Loucy (cell line): ENCODE results near the gene TEN1.

ENCODE experiments used
- CTCF ChIP-seq: fragments of 200-600 bp; sonication (generic); conservative IDR thresholded peaks from 2 replicates; pipeline ENCODE4 v1.5.1; 2014; ENCODE audit warnings: mild to moderate bottlenecking, antibody characterized with exemption, low read length
- EZH2phosphoT487 ChIP-seq: fragments of 200-600 bp; IDR thresholded peaks from 2 replicates; pipeline ENCODE4 v1.6.1; 2018; ENCODE audit warnings: antibody characterized with exemption, mild to moderate bottlenecking, moderate library complexity, borderline replicate concordance

GRCh38 chr17:75987041-75987440, 8.0 kb downstream of the TEN1 start:
- TF ChIP-seq CTCF: no peak
- no peak for TF ChIP-seq EZH2phosphoT487
